Measurements from ENCODE around the gene DNPH1. TPM values are rescaled to one million over a fixed set of nuclear protein-coding genes. Genes with fewer than 3 reads are reported as not detected.

Gene DNPH1
- total and polyA plus RNA-seq, 12 donors, result 33.7 to 229 (median 121) TPM

DNA sequence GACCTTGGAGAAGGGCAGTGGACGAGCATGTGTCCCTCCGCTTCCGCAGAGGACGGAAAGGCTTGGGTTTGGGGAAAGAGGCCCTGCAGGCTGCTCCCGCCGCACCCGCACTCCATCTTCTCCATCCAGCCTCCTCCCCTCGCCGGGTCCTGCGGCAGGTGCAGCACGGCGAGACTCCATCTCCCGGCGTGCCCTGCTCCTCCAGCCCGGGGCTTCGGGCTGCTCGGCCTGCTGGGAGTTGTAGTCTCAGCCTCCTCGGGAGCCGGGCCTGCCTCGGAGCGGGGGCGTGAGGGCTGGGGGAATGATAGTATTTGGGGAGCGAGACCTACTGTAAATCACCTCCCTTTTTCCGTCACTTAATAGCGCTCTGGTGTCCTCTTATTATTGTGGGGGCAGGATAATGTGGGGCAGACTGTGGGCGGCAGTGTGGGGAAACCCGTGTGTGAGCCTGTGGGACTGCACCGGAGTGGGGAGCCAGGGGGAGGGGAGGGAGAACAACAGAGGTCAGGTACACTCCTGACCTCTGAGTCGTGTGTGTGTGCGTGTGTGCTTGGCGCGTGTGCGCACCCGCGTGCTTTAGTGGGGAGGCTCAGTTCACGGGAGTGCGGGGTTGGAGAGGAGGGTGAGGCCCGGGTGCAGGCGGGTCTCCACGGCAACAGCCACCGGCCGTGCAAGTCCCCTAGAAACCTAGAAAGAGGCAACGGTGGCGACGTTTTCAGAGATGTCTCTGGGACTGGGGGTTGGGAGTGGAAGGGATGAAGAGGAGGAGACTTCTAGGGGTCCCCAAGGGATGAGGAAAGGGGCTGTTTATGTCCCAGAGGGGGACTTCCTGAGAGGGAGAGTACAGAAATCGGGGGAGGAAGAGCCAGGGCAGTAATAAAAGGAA is 18.1 kb upstream of the DNPH1 start:
- H3K36me3 ChIP-seq (replicated peaks in 1 of 2), result no peaks in the 10 kb centered on the region
- intact Hi-C loops (cut with DNase I), result no loop called here
- peak overlapping the region in 3 of 5 donors; percentile 9 to 75 (median 50) for H3K27ac ChIP-seq
- H3K4me1 ChIP-seq (replicated peaks in 1 of 2), result peaks cover 5 to 6% of the 10 kb centered on the region in 2 donors
- 6 to 9% (median 7%) methylated on average over 19 to 46 of the region's 46 CpGs for WGBS, 4 donors
- H3K27me3 ChIP-seq, result peaks cover 14% of the 10 kb centered on the region
- peak overlapping the region; percentile 19 to 60 (median 34) for H3K4me3 ChIP-seq
- TF ChIP-seq, protein P1, sequence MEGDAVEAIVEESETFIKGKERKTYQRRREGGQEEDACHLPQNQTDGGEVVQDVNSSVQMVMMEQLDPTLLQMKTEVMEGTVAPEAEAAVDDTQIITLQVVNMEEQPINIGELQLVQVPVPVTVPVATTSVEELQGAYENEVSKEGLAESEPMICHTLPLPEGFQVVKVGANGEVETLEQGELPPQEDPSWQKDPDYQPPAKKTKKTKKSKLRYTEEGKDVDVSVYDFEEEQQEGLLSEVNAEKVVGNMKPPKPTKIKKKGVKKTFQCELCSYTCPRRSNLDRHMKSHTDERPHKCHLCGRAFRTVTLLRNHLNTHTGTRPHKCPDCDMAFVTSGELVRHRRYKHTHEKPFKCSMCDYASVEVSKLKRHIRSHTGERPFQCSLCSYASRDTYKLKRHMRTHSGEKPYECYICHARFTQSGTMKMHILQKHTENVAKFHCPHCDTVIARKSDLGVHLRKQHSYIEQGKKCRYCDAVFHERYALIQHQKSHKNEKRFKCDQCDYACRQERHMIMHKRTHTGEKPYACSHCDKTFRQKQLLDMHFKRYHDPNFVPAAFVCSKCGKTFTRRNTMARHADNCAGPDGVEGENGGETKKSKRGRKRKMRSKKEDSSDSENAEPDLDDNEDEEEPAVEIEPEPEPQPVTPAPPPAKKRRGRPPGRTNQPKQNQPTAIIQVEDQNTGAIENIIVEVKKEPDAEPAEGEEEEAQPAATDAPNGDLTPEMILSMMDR (IDR thresholded peaks at IDR 0.05), result peak in 1 of 6 experiments; percentile 27
- TF ChIP-seq POLR2A (IDR thresholded peaks at IDR 0.05), result no peak
- peak; percentile 75 to 86 (median 82) for DNase-seq
- no peaks in the 10 kb centered on the region for H3K9me3 ChIP-seq (replicated peaks in 1 of 3)

GRCh38 chr6:43246301-43247113 is 17.2 kb upstream of the DNPH1 start:
- Histone ChIP-seq H3K36me3 (replicated peaks in 1 of 2) (no peaks in the 10 kb centered on the region), H3K4me1 (replicated peaks in 1 of 2) (peaks cover 5 to 6% of the 10 kb centered on the region in 2 donors), H3K27me3 (peaks cover 22% of the 10 kb centered on the region), H3K4me3 (peak overlapping the region in 3 of 4 donors; percentile 19 to 60 (median 49)), H3K9me3 (replicated peaks in 1 of 3) (no peaks in the 10 kb centered on the region), H3K27ac (peak overlapping the region in 3 of 5 donors; percentile 9 to 75 (median 50))
- intact Hi-C loops (cut with DNase I), result no loop called here
- 18 to 20% (median 19%) methylated on average over 15 to 27 of the region's 27 CpGs for WGBS, 4 donors
- TF ChIP-seq, protein P1 (IDR thresholded peaks at IDR 0.05), result no peak
- peak in 1 of 2 donors; percentile 9 for TF ChIP-seq POLR2A (IDR thresholded peaks at IDR 0.05)
- DNase-seq, result peak; percentile 71 to 91 (median 86)

GRCh38 chr6:43243664-43244321 is 14.5 kb upstream of the DNPH1 start:
- Histone ChIP-seq H3K9me3 (replicated peaks in 1 of 3) (no peaks in the 10 kb centered on the region), H3K36me3 (replicated peaks in 1 of 2) (no peaks in the 10 kb centered on the region), H3K4me1 (replicated peaks in 1 of 2) (peaks cover 5 to 6% of the 10 kb centered on the region in 2 donors), H3K4me3 (no peak overlapping the region), H3K27me3 (peaks cover 24% of the 10 kb centered on the region), H3K27ac (peak overlapping the region in 1 of 5 donors; percentile 30)
- intact Hi-C loops (cut with DNase I), result no loop called here
- 28 to 51% (median 31%) methylated on average over 22 to 36 of the region's 37 CpGs for WGBS, 4 donors
- TF ChIP-seq POLR2A (IDR thresholded peaks at IDR 0.05), result no peak
- TF ChIP-seq, protein P1 (IDR thresholded peaks at IDR 0.05), result no peak
- DNase-seq, result no peak
